T-helper 2 cell (primary cell): ENCODE data around the gene CATSPERE.
"Not testable (repeated sequence)": the region's sequence is repeated elsewhere in the genome, so short reads cannot be mapped to it uniquely, and the experiment has no call there.

Experiments used
- DNase-seq, 5 experiments: peaks; one replicate each; pipeline versions ENCODE4 v3.0.0 to v3.0.0-alpha.2; 2012 to 2022

Gene CATSPERE

GRCh38 chr1:244636488-244637259 lies 175.6 kb downstream of the CATSPERE start:
- DNase-seq: no peak

DNA sequence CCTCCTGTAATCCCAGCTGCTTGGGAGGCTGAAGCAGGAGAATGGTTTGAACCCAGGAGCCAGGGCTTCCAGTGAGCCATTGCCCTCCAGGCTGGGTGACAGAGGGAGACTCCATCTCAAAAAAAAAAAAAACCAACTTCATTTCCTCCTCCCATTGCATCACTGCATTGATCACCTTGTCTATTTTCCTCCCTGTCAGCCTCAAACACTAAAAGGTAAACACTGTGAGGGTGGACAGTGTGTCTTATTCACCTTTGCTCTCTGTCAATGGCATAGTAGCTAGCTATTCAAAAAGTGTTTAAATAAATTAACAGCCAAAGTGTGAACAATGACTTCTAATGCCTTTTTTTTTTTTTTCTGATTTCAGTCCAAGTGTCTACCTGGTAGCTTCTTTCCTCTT lies 178.5 kb downstream of the CATSPERE start:
- DNase-seq: no peak

- DNase-seq: no peak
Measured at GRCh38 chr1:244640917-244641316, 179.8 kb downstream of the CATSPERE start.

DNA sequence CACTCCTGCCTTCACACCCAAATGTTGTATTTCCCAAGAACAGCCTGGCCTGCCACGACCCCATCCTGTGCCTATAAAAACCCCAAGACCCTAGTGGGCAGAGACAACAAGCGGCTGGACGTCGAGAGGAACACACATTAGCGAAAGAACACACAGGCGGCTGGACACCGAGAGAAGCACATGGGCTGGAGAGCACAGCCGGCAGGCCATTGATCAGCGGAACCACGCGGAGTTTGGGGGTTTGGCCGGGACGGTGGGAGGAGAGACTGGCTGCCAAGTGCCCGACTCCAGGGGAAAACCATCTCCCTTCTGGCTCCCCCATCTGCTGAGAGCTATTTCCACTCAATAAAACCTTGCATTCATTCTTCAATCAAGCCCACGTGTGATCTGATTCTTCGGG lies 181.5 kb downstream of the CATSPERE start:
- DNase-seq: no peak

DNA sequence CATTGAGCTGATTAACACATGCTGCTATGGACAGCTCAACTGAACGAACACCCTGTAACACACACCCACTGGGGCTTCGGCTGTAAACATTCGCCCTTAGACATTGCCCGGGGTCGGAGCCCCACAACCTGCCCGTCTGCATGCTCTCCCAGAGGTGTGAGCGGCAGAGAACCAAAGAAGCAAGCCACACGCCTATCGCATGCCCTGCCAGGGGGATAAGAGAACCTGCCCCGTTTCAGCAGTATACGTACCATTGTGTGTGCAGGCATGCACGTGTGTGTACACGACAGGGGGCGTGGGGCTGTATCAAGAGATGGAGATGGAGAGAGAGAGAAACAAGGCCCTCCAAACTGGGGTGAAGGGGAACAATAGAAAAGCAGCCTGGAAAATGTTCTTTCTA lies 181.9 kb downstream of the CATSPERE start:
- DNase-seq: no peak

DNA sequence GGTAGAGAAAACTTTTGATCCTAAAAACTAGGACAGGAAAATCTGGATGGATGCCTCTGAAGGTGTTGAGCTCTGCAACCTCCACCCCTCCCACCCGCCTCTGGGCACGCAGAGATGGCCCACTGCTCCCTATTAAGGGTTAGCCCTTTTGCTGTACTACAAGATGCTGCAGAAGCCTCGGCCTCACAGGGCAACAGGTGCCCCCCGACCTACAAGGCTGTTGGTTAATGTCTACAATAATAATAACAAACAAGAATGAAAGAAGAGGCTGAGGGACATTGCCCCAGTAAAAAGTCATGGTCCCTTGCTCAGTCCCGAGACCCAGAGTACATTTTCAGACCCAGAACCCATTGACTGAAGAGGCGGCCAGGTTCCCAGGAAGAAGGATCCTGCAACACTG lies 184.3 kb downstream of the CATSPERE start:
- no peak for DNase-seq

DNA sequence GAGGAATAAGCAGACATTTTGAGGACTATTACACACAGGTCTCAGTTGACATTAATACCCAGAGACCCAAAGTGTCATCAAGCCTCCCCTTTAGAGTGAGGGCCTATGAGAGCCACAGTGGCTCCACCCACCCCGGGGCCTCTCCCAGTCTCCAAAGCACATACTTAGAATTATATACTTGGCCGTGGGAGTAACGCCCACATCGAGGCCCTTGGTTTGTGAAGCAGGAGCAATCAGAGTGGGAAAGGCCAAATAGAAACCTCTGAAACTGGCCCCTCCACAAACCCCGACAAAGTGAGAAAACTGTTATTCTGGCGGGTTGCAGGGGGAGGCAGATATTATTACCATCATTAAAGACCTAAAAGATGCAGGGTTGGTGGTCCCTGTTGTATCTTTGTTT lies 184.8 kb downstream of the CATSPERE start:
- no peak for DNase-seq

- DNase-seq: no peak
Measured at GRCh38 chr1:244647819-244648218, 186.7 kb downstream of the CATSPERE start.

- DNase-seq: no peak
Measured at GRCh38 chr1:244651956-244652622, 191.0 kb downstream of the CATSPERE start.

DNA sequence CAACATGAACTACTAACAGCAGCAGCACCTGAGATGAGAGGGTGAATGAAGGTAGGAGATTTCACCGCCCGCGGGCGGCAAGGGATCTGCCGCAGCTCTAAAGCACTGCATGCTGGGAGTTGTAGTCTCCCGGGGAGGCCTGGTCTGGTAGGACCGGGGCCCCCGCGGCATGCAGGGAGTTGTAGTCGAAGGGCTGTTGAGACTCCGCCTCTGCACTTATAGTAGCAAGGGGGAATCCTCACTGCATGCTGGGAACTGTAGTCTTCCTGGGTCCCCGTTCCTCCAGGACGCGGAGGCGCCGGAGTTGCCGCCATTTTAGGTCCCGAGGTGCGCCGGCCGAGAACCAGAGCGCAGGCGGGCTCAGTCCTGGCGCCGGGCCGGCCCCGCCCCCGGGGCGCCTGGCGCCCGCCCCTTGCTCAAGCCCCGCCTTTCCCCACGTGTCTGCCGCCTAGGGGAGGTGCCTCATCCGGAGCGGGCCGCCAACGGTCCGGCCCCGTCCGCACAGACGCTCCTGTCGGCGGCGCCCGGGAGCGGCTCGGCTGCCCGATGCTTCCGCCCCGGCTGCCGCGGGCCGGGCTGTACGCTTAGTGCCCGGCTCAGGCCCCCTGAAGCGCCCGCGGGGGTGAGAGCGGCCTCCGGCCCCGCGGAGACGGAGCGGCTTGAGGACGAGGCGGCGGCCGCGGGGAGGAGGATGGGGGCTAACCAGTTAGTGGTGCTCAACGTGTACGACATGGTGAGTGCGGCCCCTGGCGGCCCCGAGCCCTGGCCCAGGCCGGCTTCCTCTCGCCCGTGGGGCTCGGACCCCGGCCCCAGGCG lies 191.8 kb downstream of the CATSPERE start, which contains the start of gene DESI2:
Gene DESI2 (plus strand): TSS at position 504 of the 816 bp plus-strand sequence. CDS start 188 bp downstream, at position 692.
- DNase-seq: peak; percentile 92 to 100 (median 98)

DNA sequence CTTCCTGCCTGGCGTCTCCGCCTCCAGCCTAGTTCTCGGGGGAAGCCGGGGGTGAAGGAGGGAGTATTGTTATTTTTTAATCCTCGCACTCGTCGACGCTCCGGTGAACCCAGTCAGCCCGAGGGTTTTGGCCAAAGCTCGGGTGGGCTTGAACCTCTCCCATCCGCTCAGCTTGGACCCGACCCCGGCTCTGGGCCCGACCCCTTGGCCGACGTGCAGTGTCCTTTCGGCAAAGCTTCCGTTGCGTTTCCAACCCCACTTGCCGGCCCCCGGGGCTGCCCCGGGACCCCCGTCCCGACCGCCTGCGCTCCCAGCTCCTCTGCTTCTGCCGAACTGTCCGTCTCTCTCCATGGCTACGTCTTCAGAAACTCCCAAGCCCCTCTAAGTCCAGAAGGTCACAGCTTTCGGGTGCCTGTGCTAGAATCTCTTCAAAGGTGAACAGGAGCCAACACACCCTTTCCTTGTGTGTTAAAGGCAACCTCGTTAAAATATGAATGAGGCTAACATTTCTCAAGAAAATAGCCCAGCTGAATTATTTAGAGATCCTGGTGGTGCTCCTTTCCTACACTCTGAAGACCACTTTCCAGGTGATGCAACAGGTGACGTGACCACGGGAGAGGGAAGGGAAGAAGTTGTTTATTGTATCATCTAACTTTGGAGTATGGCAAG lies 192.5 kb downstream of the CATSPERE start:
- peak in 1 of 5 experiments; percentile 2 for DNase-seq

DNA sequence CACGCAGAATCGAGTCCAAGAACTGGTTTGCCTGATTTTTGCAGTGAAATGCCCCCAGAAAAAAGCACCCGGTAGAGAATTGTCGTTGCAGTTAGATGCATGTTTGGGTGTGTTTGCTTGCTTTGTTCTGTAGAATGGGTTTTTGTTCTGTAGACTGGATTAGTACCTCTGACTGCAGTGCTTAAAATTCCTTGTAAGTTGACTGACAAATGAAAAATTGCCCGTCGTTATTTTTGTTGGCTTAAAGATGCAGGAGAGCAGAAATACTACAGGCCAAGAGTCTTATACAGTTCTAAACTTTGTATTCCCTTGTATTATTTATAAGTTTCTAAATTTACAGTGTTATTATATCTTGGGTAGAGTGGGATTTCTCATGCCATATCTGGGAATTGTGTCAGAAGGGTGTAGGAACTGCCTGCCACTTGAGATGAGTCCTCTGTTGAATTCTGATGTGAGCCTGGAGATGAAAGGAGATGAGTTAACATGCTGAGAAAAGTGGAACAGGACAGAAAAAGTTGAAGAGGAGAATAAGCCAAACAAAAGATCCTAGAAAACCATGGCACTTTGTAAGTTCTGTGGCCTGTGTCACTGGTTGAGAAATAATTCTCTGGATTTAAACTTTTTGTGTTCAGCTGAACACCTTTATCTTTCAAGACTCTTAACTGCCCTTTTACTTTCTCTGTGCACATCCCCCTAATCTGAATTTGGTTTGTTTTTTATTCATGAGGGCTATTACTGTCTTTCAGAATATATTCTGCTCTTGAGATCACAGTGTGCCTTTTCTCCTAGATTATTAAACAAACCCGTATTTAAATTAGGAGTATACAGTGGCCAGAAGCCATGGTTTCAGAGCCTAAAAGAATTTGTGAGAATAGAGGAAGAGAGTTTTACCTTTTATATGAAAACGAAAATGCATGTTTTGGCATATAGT lies 193.3 kb downstream of the CATSPERE start:
- DNase-seq: no peak

DNA sequence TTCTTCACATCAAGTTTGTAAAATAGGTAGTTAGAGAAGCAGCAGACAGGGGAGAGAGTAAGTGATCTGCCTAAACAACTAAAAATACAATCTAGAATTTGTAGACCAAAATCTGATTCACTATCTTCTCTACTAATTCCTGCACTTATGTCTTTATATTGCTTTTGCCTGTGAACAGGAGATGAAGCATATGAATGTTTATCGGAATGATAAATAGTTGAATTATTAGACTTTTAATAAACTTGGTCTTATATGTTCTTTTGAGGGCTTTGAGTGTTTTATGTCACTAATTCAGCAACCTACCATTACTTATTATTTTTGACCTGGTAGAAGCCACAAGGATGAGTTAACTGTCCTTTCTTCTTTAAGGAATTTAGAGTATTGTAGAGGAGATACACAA lies 194.1 kb downstream of the CATSPERE start:
- no peak for DNase-seq

DNA sequence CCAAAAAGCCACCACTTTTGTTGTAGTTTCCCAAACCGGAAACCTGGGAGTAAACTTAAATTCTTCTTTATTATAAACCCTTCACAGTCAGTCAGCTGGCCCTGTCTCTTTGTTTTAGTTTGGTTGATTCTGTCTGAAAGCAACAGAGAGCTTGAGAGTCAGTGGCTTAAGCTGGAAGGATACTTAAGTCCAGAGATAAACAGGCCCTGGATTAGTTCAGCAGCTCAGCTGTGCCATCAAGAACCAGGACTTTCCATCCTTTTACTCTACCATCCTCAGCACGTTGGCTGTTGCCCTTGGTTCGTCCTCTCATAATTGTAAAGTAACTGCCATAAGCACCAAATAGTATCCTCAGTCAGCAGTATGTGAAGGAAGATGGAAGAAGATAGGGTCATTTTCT lies 196.3 kb downstream of the CATSPERE start:
- DNase-seq: no peak

GRCh38 chr1:244659694-244660093 lies 198.6 kb downstream of the CATSPERE start:
- DNase-seq: no peak

DNA sequence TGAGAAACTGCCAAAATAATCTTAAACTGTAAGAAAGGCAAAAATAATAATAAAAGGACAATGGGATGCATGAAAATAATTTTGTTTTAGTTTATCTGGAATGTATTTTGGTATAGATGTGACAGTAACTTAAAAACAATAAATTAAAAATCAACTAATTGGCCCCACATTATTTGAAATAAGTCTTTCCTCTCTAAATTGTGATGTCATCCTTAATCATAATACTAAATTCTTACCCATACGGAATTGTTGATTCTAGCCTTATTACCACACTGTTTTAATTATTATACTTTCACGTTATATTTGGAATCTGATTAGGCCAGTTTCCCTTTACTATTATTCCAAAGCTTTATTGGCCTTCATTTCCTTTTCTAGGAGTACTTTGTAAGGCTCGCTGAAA lies 199.5 kb downstream of the CATSPERE start:
- DNase-seq: no peak

- DNase-seq: not testable (repeated sequence)
Measured at GRCh38 chr1:244661569-244662312, 200.7 kb downstream of the CATSPERE start.

DNA sequence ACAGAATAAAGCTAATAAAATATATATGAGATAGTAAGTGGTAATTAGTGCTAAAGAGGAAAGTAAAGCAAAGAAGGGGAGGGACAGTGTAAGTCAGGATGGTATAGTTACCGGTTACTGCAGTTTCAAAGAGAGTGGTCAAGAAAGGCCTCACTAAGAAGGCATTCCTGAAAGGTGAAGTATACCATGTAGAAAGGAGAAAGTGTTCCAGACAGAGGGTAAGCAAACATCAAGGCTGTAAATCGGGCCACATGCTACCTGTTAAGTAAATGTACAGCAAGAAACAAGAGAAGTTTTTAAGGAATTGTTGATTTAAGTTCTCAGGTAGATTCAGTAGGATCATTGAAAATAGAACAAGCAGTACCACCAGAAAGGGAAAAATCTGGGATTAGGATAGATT lies 201.5 kb downstream of the CATSPERE start:
- no peak for DNase-seq

- DNase-seq: no peak
Measured at GRCh38 chr1:244664353-244664752, 203.3 kb downstream of the CATSPERE start.

- DNase-seq: peak in 1 of 5 experiments; percentile 49
Measured at GRCh38 chr1:244665771-244666217, 204.7 kb downstream of the CATSPERE start.
